ENCODE data around the gene SLC6A18.

SLC6A18 gene

GRCh38 chr5:1186351-1187233 is 38.6 kb upstream of the SLC6A18 start:
- Histone ChIP-seq H3K79me2 (no peaks in the 10 kb centered on the region), H3K27me3 (ENCODE audit: control insufficient read depth, insufficient read depth, low read length) (no peaks in the 10 kb centered on the region)

GRCh38 chr5:1187234-1187949 is 37.8 kb upstream of the SLC6A18 start:
- Histone ChIP-seq H3K9ac (no peak overlapping the region), H3K4me1 (peaks cover 30% of the 10 kb centered on the region), H3K4me2 (ENCODE audit: low read length) (no peak overlapping the region), H3K79me2 (no peaks in the 10 kb centered on the region), H3K4me3 (ENCODE audit: low read depth, low read length) (no peak overlapping the region), H3K9me3 (ENCODE audit: control insufficient read depth, low read length) (no peaks in the 10 kb centered on the region), H2AFZ (no peak overlapping the region), H3K27ac (no peak overlapping the region), H3K27me3 (ENCODE audit: control insufficient read depth, insufficient read depth, low read length) (no peaks in the 10 kb centered on the region), H3K36me3 (ENCODE audit: control insufficient read depth, insufficient read depth, low read length) (no peaks in the 10 kb centered on the region)
- no peak for TF ChIP-seq CTCF (IDR thresholded peaks at IDR 0.05)

More at GRCh38 chr5:1186351-1187233, 38.6 kb upstream of the SLC6A18 start:
- no peak for TF ChIP-seq CTCF (IDR thresholded peaks at IDR 0.05)
- Histone ChIP-seq H3K9ac (no peak overlapping the region), H3K4me2 (ENCODE audit: low read length) (no peak overlapping the region), H3K9me3 (ENCODE audit: control insufficient read depth, low read length) (no peaks in the 10 kb centered on the region), H3K4me1 (peaks cover 30% of the 10 kb centered on the region), H3K4me3 (ENCODE audit: low read depth, low read length) (no peak overlapping the region), H3K36me3 (ENCODE audit: control insufficient read depth, insufficient read depth, low read length) (no peaks in the 10 kb centered on the region), H2AFZ (peak overlapping the region; percentile 51), H3K27ac (peak overlapping the region; percentile 75)

DNA sequence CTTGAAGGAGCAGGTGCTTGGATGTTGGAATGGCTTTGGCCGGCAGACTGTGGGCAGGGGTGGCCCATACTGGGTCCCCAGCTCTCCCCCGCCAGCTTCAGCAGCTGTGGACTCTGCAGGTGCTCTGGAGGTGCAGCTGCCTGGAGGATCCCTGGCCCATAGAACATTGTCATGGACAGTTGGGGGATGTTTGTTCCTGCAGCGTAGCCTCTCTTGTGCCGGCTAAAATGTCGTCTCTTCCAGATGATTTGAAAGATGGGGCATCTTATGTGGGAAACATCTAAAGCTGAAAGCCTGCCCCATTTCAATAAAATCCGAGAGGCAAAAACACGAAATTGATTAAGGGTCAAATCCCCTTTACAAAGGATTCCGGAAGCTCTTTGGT is 37.2 kb upstream of the SLC6A18 start:
- Histone ChIP-seq H3K9me3 (ENCODE audit: control insufficient read depth, low read length) (no peaks in the 10 kb centered on the region), H3K27me3 (ENCODE audit: control insufficient read depth, insufficient read depth, low read length) (no peaks in the 10 kb centered on the region), H3K27ac (no peak overlapping the region), H3K4me2 (ENCODE audit: low read length) (no peak overlapping the region), H3K36me3 (ENCODE audit: control insufficient read depth, insufficient read depth, low read length) (no peaks in the 10 kb centered on the region), H3K4me1 (peaks cover 25% of the 10 kb centered on the region), H2AFZ (no peak overlapping the region), H3K79me2 (no peaks in the 10 kb centered on the region), H3K9ac (no peak overlapping the region), H3K4me3 (ENCODE audit: low read depth, low read length) (no peak overlapping the region)
- TF ChIP-seq CTCF (IDR thresholded peaks at IDR 0.05) = no peak

DNA sequence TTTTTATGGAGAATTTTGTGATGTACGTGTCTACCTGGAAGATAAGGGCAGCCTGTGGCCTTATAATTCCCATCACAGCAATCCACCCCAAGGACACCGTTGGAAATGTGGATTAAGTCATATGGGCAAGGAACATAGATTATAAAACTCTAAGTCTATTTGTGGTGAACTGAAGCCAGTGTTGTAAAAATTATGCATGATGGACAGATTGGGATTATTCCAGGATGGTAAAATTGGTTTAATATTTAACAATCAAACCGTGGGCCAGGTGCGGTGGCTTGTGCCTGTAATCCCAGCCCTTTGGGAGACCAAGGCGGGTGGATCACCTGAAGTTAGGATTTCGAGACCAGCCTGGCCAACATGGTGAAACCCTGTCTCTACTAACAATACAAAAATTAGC is 36.7 kb upstream of the SLC6A18 start:
- H3K36me3 ChIP-seq (ENCODE audit: control insufficient read depth, insufficient read depth, low read length) = no peaks in the 10 kb centered on the region
- no peak overlapping the region for H3K4me2 ChIP-seq (ENCODE audit: low read length)
- no peaks in the 10 kb centered on the region for H3K27me3 ChIP-seq (ENCODE audit: control insufficient read depth, insufficient read depth, low read length)
- no peak overlapping the region for H2AFZ ChIP-seq
- H3K27ac ChIP-seq = no peak overlapping the region
- no peak overlapping the region for H3K9ac ChIP-seq
- H3K9me3 ChIP-seq (ENCODE audit: control insufficient read depth, low read length) = no peaks in the 10 kb centered on the region
- no peak for TF ChIP-seq CTCF (IDR thresholded peaks at IDR 0.05)
- H3K4me3 ChIP-seq (ENCODE audit: low read depth, low read length) = no peak overlapping the region
- H3K4me1 ChIP-seq = peaks cover 21% of the 10 kb centered on the region
- no peaks in the 10 kb centered on the region for H3K79me2 ChIP-seq
